AG08396 (cell line): ENCODE results near the gene COL4A4.
"Not testable (repeated sequence)": the region's sequence is repeated elsewhere in the genome, so short reads cannot be mapped to it uniquely, and the experiment has no call there.

Source experiments
- DNase-seq: peaks from one replicate; pipeline ENCODE4 v3.0.0; 2012; ENCODE audit warnings: low spot score, mixed read lengths

The COL4A4 gene

GRCh38 chr2:227163998-227164762 is at the start of gene COL4A4, which contains the start of gene COL4A3:
TSS of gene COL4A4 (minus strand) at chr2:227164205. CDS start at chr2:227147483, 16,722 bp downstream.
TSS of gene COL4A3 (plus strand) at chr2:227164624. CDS start at chr2:227164727, 103 bp downstream.
- peak; percentile 33 for DNase-seq

- no peak for DNase-seq
These were observed 43.6 kb upstream of the COL4A4 start for GRCh38 chr2:227207573-227207972.

- no peak for DNase-seq
These were observed 42.4 kb upstream of the COL4A4 start for GRCh38 chr2:227206406-227206805.

DNA sequence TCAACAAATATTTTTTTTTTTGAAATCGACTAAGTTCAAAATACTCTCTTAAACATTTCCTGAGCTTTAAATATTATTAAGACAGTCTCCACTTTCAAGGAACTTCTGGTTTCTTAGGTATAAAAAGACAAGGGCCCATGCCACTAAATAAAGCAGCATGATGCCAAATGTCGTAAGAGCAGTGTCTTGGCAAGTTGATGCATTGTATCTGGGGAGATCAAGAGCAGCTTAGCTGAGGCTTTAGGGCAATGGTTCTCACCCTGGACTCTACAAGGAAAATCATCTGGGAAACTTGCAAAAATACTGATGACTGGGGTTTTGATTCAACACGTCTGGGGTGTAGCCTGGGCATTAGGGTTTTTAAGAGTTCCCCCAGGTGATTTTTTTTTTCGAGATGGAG is 41.7 kb upstream of the COL4A4 start:
- no peak for DNase-seq

GRCh38 chr2:227204452-227204851 is 40.4 kb upstream of the COL4A4 start:
- DNase-seq, result no peak

- no peak for DNase-seq
These were observed 37.8 kb upstream of the COL4A4 start for GRCh38 chr2:227201771-227202170.

DNA sequence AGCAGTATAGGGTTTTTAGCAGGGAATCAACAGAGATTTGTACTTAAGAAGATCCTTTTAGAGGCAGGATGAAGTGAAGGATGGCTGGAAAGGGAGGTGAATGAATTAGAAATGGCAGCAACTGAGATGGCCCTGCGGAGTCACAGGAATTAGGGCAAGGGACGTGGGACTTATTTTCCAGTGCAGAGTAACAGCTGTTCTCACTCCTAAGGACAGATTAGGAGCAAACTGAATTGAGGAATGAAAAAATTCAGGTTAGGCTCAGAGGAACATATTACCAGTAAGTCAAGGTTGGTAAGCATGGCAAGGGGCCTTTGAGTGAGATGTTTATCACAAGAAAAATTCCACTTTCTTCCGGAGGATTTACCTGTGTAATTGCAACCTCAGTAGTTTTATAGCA is 34.9 kb upstream of the COL4A4 start:
- no peak for DNase-seq

- no peak for DNase-seq
These were observed 30.2 kb upstream of the COL4A4 start for GRCh38 chr2:227194219-227194618.

DNA sequence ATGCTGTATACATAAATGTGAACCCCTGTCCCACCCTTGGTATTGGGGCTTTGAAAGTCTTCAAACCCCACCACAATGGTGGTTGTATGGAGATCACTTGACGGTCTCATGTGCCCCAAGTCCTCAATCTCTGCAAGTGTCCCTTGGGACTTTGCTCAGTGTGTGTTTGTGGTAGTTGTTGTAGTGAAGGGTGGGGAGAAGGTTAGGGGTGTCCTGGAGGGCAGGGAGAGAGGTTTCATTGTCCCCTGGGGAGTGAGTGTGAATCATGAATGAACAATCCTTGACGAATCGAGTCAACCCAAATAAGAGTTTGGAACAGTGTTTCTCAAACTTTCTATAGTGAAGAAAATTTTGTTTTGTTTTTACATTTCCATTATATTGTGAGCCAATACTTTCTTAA is 28.5 kb upstream of the COL4A4 start:
- DNase-seq, result no peak

DNA sequence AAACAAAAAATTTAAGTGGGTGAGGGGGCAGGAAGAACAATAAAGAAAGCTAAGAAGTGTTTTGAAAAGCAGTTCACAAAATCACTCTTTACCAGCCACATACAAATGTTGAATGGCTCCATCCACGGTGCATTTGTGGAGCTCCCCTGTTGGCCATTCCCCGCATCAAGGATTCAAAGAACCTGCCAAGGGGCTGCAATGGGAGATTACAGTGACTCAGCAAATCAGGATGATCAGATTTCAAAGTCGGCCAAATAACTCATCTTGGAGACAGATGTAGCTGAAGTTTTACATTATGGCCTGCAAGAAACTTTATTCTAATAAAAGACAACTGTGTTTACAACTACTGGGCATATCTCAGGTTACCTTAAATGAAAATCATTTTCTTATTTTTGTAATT is 27.4 kb upstream of the COL4A4 start:
- DNase-seq, result no peak

DNA sequence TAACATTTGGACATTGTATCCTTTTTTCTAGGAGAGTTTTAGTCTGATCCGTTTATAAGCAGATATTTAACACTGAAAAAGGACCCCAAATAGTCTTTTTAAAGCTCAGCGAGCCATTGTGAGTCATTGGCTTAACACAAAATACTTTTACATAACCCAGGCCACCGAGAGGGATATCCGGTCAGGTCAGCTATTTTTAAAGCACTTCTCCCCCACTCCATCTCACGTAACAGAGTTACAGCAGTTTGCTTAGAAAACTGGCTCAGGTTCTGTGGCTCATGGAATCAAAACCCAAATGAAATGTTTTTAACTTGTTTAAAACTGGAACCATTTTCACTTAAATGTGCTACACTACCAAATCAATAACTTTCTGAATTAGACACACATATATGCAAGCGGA is 24.3 kb upstream of the COL4A4 start:
- no peak for DNase-seq

DNA sequence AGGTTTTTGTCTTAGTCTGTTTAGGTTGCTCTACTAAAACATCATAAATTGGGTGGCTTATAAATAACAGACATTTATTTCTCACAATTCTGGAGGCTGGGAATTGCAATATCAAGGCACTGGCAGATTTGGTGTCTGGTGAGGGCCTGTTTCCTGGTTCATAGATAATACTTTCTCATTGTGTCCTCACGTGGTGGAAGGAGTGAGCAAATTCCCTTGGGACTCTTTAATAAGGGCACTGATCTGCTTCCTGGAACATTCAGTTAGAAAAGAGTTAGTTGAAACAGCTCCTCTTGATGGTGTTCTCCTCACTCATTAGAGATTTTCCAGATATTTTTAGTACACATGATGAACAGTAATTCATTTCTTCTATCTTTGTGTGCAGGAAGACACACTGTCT is 22.7 kb upstream of the COL4A4 start:
- DNase-seq, result no peak

GRCh38 chr2:227185615-227186232 is 21.7 kb upstream of the COL4A4 start:
- DNase-seq, result no peak

- DNase-seq, result no peak
These were observed 19.8 kb upstream of the COL4A4 start for GRCh38 chr2:227183657-227184367.

GRCh38 chr2:227182765-227183164 is 18.8 kb upstream of the COL4A4 start:
- DNase-seq, result no peak

DNA sequence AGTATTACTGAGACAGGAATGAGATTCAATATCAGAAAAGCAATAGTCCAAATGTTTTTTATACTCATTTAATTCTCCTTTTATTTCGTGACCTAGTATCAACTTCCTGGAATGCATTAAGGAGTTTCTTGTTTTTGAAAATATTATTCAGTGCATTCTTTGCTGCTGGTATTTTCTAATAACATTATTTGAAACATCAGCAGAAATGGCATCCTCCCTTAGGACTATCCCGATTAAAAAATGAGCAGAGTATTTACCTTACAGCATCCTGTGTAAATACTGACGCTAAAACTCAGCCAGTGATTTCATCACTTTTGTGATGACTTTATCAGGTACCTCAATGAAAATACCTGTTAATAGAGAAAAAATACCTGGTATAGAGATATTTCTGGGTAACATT is 16.8 kb upstream of the COL4A4 start:
- DNase-seq, result no peak

GRCh38 chr2:227179988-227180685 is 16.1 kb upstream of the COL4A4 start:
- no peak for DNase-seq

DNA sequence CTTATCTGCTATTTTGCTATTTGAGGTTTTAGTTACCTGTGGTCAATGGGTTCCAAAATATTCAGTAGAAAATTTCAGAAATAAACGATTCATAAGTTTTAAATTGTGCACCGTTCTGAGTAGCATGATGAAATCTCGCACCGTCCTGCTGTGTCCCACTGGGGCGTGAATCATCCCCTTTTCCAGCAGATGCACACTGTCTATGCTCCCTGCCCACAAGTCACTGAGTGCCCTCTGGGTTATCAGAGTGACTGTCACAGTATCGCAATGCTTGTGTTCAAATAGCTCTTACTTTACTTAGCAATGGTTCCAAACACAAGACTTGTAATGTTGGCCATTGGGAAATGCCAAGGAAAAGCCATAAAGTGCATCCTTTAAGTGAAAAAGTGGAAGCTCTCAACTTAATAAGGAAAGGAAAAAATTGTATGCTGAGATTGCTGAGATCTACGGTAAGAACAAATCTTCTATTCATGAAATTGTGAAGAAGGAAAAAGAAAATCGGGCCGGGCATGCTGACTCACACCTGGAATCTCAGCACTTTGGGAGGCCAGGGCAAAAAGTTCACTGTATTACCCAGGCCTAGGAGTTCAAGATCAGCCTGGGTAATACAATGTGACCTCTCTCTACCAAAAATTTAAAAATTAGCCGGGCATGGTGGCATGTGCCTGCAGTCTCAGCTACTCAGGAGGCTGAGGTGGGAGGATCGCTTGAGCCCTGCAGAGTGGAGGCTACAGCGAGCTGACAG is 13.8 kb upstream of the COL4A4 start:
- no peak for DNase-seq

DNA sequence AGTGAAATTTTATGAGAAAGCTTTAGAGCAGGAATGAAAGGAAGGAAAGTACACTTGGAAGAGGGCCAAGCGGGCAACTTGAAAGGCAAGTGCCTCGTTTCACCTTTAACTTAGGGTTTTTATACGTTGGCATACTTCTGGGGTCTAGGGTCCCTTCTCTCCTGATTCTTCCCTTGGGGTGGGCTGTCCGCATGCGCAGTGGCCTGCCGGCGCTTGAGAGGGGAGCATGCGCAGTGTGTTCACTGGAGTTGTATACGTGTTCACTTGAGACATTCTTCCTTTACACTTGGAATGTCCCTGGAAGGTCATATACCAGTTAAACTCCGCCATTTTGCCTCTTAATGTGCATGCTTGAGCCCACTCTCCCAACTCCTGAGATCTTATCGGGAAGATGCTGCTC is 7.8 kb upstream of the COL4A4 start:
- DNase-seq, result not testable (repeated sequence)

DNA sequence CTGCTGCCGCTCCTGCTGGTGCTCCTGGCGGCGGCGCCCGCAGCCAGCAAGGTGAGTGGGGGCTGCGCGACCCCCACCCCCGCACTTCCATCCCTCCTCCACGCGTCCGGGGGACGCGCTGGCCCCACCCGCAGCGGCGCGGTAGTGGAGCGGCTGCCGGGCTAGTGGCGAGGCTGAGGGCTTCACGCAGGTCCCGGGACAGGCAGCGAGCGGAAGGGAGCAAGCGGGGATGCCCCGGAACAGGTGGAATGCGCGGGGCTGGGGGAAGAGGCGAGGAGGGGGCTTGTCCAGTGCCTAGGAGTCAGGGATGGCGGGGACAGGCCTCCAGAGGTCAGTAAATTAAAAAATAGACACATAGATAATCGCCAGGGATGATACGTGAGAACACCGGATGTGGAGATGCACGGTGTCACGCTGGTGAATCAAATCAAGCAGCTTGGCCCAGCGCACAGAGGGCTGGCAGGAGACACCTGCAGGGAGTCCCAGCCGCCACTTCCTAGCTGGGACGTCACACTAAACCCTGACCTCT is 822 bp upstream of the COL4A4 start:
- DNase-seq, result no peak

- DNase-seq, result peak; percentile 11
These were observed 464 bp downstream of the COL4A4 start for GRCh38 chr2:227163485-227163997.
